ENCODE results near the gene HCN2.

Gene HCN2

GRCh38 chr19:658916-659839 is 69.5 kb downstream of the HCN2 start:
- DNase-seq: peak; percentile 66 to 79

GRCh38 chr19:660793-661426 is 71.2 kb downstream of the HCN2 start:
- DNase-seq: no peak

- DNase-seq: peak; percentile 73 to 76
Measured at GRCh38 chr19:661427-662196, 71.9 kb downstream of the HCN2 start.

- peak; percentile 66 to 73 for DNase-seq
Measured at GRCh38 chr19:662207-662961, 72.7 kb downstream of the HCN2 start.

GRCh38 chr19:662962-663681 is 73.4 kb downstream of the HCN2 start, which contains the start of gene RNF126:
Gene RNF126 (minus strand): TSS chr19:663214. CDS start chr19:663121, 93 bp downstream.
- DNase-seq: peak; percentile 92 to 94

GRCh38 chr19:663682-664117 is 74.0 kb downstream of the HCN2 start:
- no peak for DNase-seq

- peak; percentile 82 to 87 for DNase-seq
Measured at GRCh38 chr19:664913-665443, 75.3 kb downstream of the HCN2 start.

Data from CD4-positive, alpha-beta T cell treated with Interleukin-1 beta for 1 hour (primary cell).